ENCODE results near the gene ZNF438. TPM values are rescaled to one million over a fixed set of nuclear protein-coding genes. Genes with fewer than 3 reads are reported as not detected.

The ZNF438 gene
- total RNA-seq, 2 donors from 2014 or later = 2.6 to 2.9 TPM

DNA sequence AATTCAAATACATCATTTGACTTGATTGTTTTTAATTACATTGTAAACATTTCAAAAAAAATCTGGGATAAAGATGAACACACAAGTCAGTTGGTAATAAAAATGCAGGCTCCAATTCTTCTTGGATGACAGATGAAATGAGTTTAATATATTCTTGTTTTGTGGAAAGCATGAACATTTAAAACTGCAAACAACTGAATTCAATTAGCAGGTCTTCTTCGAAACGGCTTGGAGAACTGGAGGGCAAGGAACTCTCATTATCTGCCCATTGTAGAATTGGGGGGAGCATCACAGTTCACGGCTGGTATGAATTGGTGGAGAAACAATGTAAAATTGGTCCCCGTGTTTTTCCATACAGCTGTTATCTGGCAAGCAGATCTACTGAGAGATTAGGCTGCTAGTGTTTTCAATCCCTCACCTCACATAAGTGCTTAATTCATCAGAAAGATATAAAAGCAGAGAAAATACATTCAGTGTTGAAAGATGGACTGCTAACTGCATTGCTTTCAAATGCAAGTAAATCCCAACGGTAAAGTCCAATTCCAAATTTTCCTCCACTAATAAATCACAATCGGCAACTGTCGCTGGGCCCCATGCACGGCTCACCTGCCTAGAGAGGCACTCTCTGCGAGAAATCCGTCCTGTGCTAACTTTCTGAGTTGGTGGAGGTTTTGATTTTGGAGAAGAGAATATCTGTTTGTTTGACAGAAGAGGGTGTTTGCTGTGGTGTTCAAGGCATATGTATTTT, 199.5 kb downstream of the ZNF438 start:
- no peak for TF ChIP-seq POLR2A (IDR thresholded peaks at IDR 0.05)
- TF ChIP-seq, protein P1, sequence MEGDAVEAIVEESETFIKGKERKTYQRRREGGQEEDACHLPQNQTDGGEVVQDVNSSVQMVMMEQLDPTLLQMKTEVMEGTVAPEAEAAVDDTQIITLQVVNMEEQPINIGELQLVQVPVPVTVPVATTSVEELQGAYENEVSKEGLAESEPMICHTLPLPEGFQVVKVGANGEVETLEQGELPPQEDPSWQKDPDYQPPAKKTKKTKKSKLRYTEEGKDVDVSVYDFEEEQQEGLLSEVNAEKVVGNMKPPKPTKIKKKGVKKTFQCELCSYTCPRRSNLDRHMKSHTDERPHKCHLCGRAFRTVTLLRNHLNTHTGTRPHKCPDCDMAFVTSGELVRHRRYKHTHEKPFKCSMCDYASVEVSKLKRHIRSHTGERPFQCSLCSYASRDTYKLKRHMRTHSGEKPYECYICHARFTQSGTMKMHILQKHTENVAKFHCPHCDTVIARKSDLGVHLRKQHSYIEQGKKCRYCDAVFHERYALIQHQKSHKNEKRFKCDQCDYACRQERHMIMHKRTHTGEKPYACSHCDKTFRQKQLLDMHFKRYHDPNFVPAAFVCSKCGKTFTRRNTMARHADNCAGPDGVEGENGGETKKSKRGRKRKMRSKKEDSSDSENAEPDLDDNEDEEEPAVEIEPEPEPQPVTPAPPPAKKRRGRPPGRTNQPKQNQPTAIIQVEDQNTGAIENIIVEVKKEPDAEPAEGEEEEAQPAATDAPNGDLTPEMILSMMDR (IDR thresholded peaks at IDR 0.05) = no peak
- no peaks in the 10 kb centered on the region for H3K9me3 ChIP-seq
- WGBS, 2 donors = 83 to 84% methylated on average over 10 of the region's 10 CpGs
- no peak overlapping the region for H3K4me3 ChIP-seq
- no peak overlapping the region for H3K27ac ChIP-seq
- intact Hi-C loops (cut with DNase I) = no loop called here
- H3K36me3 ChIP-seq (replicated peaks in 1 of 2; ENCODE audit: insufficient read depth in 1 of 2, low read depth in 2 of 2) = no peaks in the 10 kb centered on the region
- ATAC-seq (no peak), DNase-seq (no peak)
- H3K4me1 ChIP-seq = peaks cover 16% of the 10 kb centered on the region
- H3K27me3 ChIP-seq = peaks cover 0 to 5% of the 10 kb centered on the region in 2 donors

DNA sequence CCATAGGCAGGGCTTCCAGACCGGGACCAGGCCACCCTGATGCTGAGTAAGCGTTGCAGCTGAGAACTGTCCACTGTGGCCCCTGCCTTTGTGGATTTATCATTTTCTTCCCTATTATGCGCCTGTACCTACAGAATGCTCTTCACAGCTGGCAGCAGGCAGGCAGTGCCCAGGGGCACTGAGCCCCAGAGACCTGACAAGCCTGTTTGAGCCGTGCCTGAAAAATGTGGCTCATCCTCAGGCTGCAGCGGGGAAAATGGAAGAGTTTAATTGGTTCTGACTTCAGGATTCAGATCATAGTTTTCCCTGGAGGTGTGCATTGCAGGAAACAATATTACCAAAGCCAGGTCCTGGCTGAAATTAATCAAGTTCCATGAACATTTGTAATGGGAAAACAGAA, 200.2 kb downstream of the ZNF438 start:
- DNase-seq (no peak), ATAC-seq (no peak)
- peaks cover 16% of the 10 kb centered on the region for H3K4me1 ChIP-seq
- intact Hi-C loops (cut with DNase I) = no loop called here
- no peaks in the 10 kb centered on the region for H3K36me3 ChIP-seq (replicated peaks in 1 of 2; ENCODE audit: insufficient read depth in 1 of 2, low read depth in 2 of 2)
- no peaks in the 10 kb centered on the region for H3K9me3 ChIP-seq
- peaks cover 0 to 5% of the 10 kb centered on the region in 2 donors for H3K27me3 ChIP-seq
- no peak overlapping the region for H3K4me3 ChIP-seq
- TF ChIP-seq POLR2A (IDR thresholded peaks at IDR 0.05) = no peak
- TF ChIP-seq, protein P1 (IDR thresholded peaks at IDR 0.05) = no peak
- WGBS, 2 donors = 86 to 91% methylated on average over 5 of the region's 5 CpGs
- no peak overlapping the region for H3K27ac ChIP-seq

DNA sequence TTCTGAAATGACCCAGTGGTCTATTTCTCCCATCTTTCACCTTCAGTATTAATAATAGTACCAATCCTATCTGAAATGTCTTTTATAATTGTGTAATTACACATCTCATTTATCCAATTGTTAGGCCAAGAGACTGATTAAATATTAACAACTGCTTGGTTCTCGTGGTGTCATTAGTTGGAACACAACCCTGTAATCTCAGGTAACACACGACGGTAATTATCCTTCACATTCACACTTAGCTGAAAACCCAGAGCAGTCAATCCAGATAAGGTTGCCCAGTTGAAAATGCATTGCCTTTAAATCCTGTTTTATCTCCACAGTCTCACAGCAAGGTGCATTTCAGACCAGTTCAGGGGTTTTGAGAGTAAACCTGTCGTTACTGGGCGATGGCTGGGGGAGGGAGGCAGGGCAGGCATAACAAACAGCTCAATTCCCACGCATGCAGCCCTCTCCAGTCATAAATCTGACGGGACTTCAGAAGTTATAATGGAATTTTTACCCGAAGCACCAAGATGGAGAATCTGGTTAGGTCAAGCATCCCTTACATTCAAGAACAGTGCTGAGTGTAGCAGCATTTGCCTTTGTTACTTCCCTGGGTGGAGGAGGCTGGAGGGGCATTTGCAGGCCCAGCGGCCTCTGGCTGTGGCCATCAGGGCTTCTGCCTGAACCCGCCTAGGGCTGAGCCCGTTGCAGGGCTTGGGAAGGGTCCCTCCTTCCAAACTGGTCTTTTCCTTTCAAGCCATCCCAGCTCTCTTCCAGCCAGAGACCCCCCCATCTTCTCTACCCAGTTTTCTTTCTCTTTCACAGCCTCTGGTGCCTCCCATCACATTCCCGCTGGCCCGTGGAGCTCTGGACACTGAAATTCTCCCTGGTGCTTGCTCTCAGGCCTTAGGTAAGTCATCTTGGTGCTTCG, 201.1 kb downstream of the ZNF438 start:
- TF ChIP-seq, protein P1 (IDR thresholded peaks at IDR 0.05) = no peak
- no peak for TF ChIP-seq POLR2A (IDR thresholded peaks at IDR 0.05)
- peak; percentile 15 for ATAC-seq
- Histone ChIP-seq H3K4me3 (no peak overlapping the region), H3K9me3 (no peaks in the 10 kb centered on the region), H3K27ac (no peak overlapping the region), H3K27me3 (peaks cover 0 to 5% of the 10 kb centered on the region in 2 donors), H3K4me1 (peaks cover 16% of the 10 kb centered on the region), H3K36me3 (replicated peaks in 1 of 2; ENCODE audit: insufficient read depth in 1 of 2, low read depth in 2 of 2) (no peaks in the 10 kb centered on the region)
- no peak for DNase-seq
- WGBS, 2 donors = 39 to 41% methylated on average over 14 of the region's 14 CpGs
- intact Hi-C loops (cut with DNase I) = no loop called here

DNA sequence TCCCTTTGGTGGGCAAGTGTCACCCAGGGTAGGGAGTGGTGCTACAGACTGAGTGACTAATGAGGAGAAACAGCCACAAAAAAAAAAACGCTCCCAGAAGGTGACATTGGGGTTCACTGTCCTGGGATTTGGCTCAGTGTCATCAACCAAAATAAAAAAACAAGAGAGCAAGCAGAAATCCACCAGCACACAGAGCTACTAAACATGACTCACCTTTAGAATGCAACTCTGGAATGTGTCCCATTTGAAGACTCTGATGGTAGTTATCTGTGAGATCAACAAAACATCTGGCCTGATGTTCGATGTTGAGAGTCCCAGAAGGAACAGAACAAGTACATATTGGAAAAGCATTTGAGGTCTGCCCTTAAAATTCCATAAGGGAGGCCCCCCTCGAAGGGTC, 201.8 kb downstream of the ZNF438 start:
- Histone ChIP-seq H3K9me3 (no peaks in the 10 kb centered on the region), H3K27ac (no peak overlapping the region), H3K4me1 (peaks cover 16% of the 10 kb centered on the region), H3K36me3 (replicated peaks in 1 of 2; ENCODE audit: insufficient read depth in 1 of 2, low read depth in 2 of 2) (no peaks in the 10 kb centered on the region), H3K4me3 (no peak overlapping the region), H3K27me3 (peaks cover 0 to 5% of the 10 kb centered on the region in 2 donors)
- TF ChIP-seq, protein P1 (IDR thresholded peaks at IDR 0.05) = no peak
- no peak for TF ChIP-seq POLR2A (IDR thresholded peaks at IDR 0.05)
- no peak for DNase-seq
- intact Hi-C loops (cut with DNase I) = no loop called here
- 31 to 46% methylated on average over 3 of the region's 3 CpGs for WGBS, 2 donors
- no peak for ATAC-seq
